Neural cell (in vitro differentiated cells): Measurements from ENCODE around the gene TMEM236. TPM values are rescaled to one million over a fixed set of nuclear protein-coding genes. Genes with fewer than 3 reads are reported as not detected.

Experiments used
- H2AFZ ChIP-seq: fragments of 200-600, 300-800 bp; sonication (generic), shearing (Covaris generic); 2 replicates; pipeline ENCODE4 v1.6.0; 2014; ENCODE audit warnings: low read depth, mild to moderate bottlenecking, antibody characterized with exemption, low read length, moderate library complexity
- H3F3A ChIP-seq: fragments of 200-600 bp; shearing (Covaris generic); 2 replicates; pipeline ENCODE4 v1.6.1; 2016; ENCODE audit warnings: mild to moderate bottlenecking, moderate library complexity, mixed read lengths, antibody characterized with exemption, low read length; ENCODE audit not compliant: insufficient read depth, poor library complexity, severe bottlenecking
- H3K27ac ChIP-seq: fragments of 200-600, 300-800 bp; sonication (generic), shearing (Covaris generic); 2 replicates; pipeline ENCODE4 v1.5.1; 2014; ENCODE audit warnings: mild to moderate bottlenecking, low read length, moderate library complexity
- H3K27me3 ChIP-seq: fragments of 300-800, 200-600 bp; sonication (generic), shearing (Covaris generic); 2 replicates; pipeline ENCODE4 v1.6.0; 2014; ENCODE audit warnings: mild to moderate bottlenecking, low read depth, low read length, moderate library complexity; ENCODE audit not compliant: insufficient read depth
- H3K36me3 ChIP-seq: fragments of 300-800, 200-600 bp; sonication (generic), shearing (Covaris generic); 2 replicates; pipeline ENCODE4 v1.5.1; 2014; ENCODE audit warnings: mild to moderate bottlenecking, antibody characterized with exemption, low read length, moderate library complexity; ENCODE audit not compliant: insufficient read depth
- H3K4me2 ChIP-seq: fragments of 300-800, 200-600 bp; sonication (generic), shearing (Covaris generic); 2 replicates; pipeline ENCODE4 v1.6.0; 2014; ENCODE audit warnings: mild to moderate bottlenecking, low read length
- H3K4me3 ChIP-seq: fragments of 300-800, 200-600 bp; sonication (generic), shearing (Covaris generic); 2 replicates; pipeline ENCODE4 v1.5.1; 2014; ENCODE audit warnings: mild to moderate bottlenecking, low read length, moderate library complexity
- H3K79me2 ChIP-seq: fragments of 200-600 bp; shearing (Covaris generic); replicated peaks from 2 replicates; pipeline ENCODE4 v1.6.0; 2014; ENCODE audit warnings: mild to moderate bottlenecking, low read length, moderate library complexity; ENCODE audit not compliant: insufficient read depth
- H3K9ac ChIP-seq: fragments of 300-800, 200-600 bp; sonication (generic), shearing (Covaris generic); 2 replicates; pipeline ENCODE4 v1.6.1; 2016; ENCODE audit warnings: mild to moderate bottlenecking, low read length, mixed read lengths
- H3K9me2 ChIP-seq: fragments of 200-600 bp; shearing (Covaris generic); 2 replicates; pipeline ENCODE4 v1.6.1; 2016; ENCODE audit warnings: mild to moderate bottlenecking, low read length, mixed read lengths; ENCODE audit not compliant: insufficient read depth
- H3K9me3 ChIP-seq: fragments of 200-600, 300-800 bp; sonication (generic), shearing (Covaris generic); 2 replicates; pipeline ENCODE4 v1.6.1; 2016; ENCODE audit warnings: mild to moderate bottlenecking, mixed run types, low read length, moderate library complexity, mixed read lengths
- H4K20me1 ChIP-seq: fragments of 200-600 bp; shearing (Covaris generic); 2 replicates; pipeline ENCODE4 v1.6.1; 2016; ENCODE audit warnings: mild to moderate bottlenecking, mixed run types; ENCODE audit not compliant: insufficient read depth
- EP300 ChIP-seq: fragments of 450-650 bp; conservative IDR thresholded peaks from 2 replicates; pipeline ENCODE4 v1.6.1; 2014; ENCODE audit warnings: antibody characterized with exemption, mild to moderate bottlenecking, moderate library complexity; ENCODE audit not compliant: poor library complexity, severe bottlenecking
- EZH2 ChIP-seq: fragments of 200-600, 300-800 bp; shearing (Covaris generic), sonication (generic); IDR thresholded peaks from 2 replicates; pipeline ENCODE4 v1.6.1; 2014; ENCODE audit warnings: antibody characterized with exemption, low read length, borderline replicate concordance, mild to moderate bottlenecking; ENCODE audit not compliant: insufficient read depth, poor library complexity, severe bottlenecking
- MXI1 ChIP-seq: fragments of 450-650 bp; conservative IDR thresholded peaks from 2 replicates; pipeline ENCODE4 v1.6.1; 2014; ENCODE audit warnings: antibody characterized with exemption, mild to moderate bottlenecking; ENCODE audit not compliant: poor library complexity, severe bottlenecking
- POLR2AphosphoS5 ChIP-seq: IDR thresholded peaks from 2 replicates; pipeline ENCODE4 v1.6.1; 2012
- RAD21 ChIP-seq: fragments of 450-650 bp; conservative IDR thresholded peaks from 2 replicates; pipeline ENCODE4 v1.6.1; 2014; ENCODE audit warnings: antibody characterized with exemption, mild to moderate bottlenecking, moderate library complexity
- SMC3 ChIP-seq: fragments of 450-650 bp; conservative IDR thresholded peaks from 2 replicates; pipeline ENCODE4 v1.6.1; 2014; ENCODE audit warnings: antibody characterized with exemption, mild to moderate bottlenecking, moderate library complexity; ENCODE audit not compliant: poor library complexity
- TAF1 ChIP-seq: IDR thresholded peaks from 2 replicates; pipeline ENCODE4 v1.6.1; 2012; ENCODE audit warnings: low read depth
- polyA plus RNA-seq: library from polyadenylated mRNA; depleted of rRNA; stranded (reverse); fragments of >200 nt; gene quantifications from 2 replicates; pipeline ENCODE4 v1.2.3, GENCODE V29; 2014
- TF ChIP-seq, protein P1 (sequence below): fragments of 450-650 bp; IDR thresholded peaks from 2 replicates; pipeline ENCODE4 v1.5.1; 2014; ENCODE audit warnings: antibody characterized with exemption, mild to moderate bottlenecking, moderate library complexity; ENCODE audit not compliant: poor library complexity, severe bottlenecking
- TF ChIP-seq, protein P2 (sequence below): IDR thresholded peaks from 2 replicates; pipeline ENCODE4 v1.6.1; 2012; ENCODE audit warnings: borderline replicate concordance

TMEM236 gene
- polyA plus RNA-seq, 1 donor from 2014 or later: 0.10 TPM

GRCh38 chr10:17735166-17735941, 16.6 kb upstream of the TMEM236 start:
- no peaks in the 10 kb centered on the region for H3K27me3 ChIP-seq
- no peaks in the 10 kb centered on the region for H3K79me2 ChIP-seq
- no peaks in the 10 kb centered on the region for H3F3A ChIP-seq
- no peak overlapping the region for H3K9ac ChIP-seq
- no peak overlapping the region for H3K4me3 ChIP-seq
- H2AFZ ChIP-seq: no peak overlapping the region
- no peaks in the 10 kb centered on the region for H3K36me3 ChIP-seq
- TF ChIP-seq EZH2 (no peak), POLR2AphosphoS5 (no peak), RAD21 (no peak), EP300 (no peak), MXI1 (no peak), TAF1 (no peak), SMC3 (no peak)
- TF ChIP-seq, protein P1, sequence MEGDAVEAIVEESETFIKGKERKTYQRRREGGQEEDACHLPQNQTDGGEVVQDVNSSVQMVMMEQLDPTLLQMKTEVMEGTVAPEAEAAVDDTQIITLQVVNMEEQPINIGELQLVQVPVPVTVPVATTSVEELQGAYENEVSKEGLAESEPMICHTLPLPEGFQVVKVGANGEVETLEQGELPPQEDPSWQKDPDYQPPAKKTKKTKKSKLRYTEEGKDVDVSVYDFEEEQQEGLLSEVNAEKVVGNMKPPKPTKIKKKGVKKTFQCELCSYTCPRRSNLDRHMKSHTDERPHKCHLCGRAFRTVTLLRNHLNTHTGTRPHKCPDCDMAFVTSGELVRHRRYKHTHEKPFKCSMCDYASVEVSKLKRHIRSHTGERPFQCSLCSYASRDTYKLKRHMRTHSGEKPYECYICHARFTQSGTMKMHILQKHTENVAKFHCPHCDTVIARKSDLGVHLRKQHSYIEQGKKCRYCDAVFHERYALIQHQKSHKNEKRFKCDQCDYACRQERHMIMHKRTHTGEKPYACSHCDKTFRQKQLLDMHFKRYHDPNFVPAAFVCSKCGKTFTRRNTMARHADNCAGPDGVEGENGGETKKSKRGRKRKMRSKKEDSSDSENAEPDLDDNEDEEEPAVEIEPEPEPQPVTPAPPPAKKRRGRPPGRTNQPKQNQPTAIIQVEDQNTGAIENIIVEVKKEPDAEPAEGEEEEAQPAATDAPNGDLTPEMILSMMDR: no peak
- TF ChIP-seq, protein P2, sequence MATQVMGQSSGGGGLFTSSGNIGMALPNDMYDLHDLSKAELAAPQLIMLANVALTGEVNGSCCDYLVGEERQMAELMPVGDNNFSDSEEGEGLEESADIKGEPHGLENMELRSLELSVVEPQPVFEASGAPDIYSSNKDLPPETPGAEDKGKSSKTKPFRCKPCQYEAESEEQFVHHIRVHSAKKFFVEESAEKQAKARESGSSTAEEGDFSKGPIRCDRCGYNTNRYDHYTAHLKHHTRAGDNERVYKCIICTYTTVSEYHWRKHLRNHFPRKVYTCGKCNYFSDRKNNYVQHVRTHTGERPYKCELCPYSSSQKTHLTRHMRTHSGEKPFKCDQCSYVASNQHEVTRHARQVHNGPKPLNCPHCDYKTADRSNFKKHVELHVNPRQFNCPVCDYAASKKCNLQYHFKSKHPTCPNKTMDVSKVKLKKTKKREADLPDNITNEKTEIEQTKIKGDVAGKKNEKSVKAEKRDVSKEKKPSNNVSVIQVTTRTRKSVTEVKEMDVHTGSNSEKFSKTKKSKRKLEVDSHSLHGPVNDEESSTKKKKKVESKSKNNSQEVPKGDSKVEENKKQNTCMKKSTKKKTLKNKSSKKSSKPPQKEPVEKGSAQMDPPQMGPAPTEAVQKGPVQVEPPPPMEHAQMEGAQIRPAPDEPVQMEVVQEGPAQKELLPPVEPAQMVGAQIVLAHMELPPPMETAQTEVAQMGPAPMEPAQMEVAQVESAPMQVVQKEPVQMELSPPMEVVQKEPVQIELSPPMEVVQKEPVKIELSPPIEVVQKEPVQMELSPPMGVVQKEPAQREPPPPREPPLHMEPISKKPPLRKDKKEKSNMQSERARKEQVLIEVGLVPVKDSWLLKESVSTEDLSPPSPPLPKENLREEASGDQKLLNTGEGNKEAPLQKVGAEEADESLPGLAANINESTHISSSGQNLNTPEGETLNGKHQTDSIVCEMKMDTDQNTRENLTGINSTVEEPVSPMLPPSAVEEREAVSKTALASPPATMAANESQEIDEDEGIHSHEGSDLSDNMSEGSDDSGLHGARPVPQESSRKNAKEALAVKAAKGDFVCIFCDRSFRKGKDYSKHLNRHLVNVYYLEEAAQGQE: no peak
- H4K20me1 ChIP-seq: no peaks in the 10 kb centered on the region
- no peaks in the 10 kb centered on the region for H3K9me3 ChIP-seq
- no peak overlapping the region for H3K4me2 ChIP-seq
- no peaks in the 10 kb centered on the region for H3K9me2 ChIP-seq
- no peak overlapping the region for H3K27ac ChIP-seq

- Histone ChIP-seq H3K9ac (no peak overlapping the region), H3K9me3 (no peaks in the 10 kb centered on the region), H4K20me1 (no peaks in the 10 kb centered on the region), H3F3A (no peaks in the 10 kb centered on the region), H3K9me2 (no peaks in the 10 kb centered on the region), H2AFZ (no peak overlapping the region), H3K79me2 (no peaks in the 10 kb centered on the region), H3K27me3 (no peaks in the 10 kb centered on the region), H3K4me3 (no peak overlapping the region), H3K36me3 (no peaks in the 10 kb centered on the region), H3K4me2 (no peak overlapping the region), H3K27ac (no peak overlapping the region)
- TF ChIP-seq RAD21 (no peak), SMC3 (no peak), TAF1 (no peak)
- TF ChIP-seq, protein P2: no peak
Observed at GRCh38 chr10:17736223-17736622, 15.8 kb upstream of the TMEM236 start.
